ENCODE measurements around the gene PARP11.

DNA sequence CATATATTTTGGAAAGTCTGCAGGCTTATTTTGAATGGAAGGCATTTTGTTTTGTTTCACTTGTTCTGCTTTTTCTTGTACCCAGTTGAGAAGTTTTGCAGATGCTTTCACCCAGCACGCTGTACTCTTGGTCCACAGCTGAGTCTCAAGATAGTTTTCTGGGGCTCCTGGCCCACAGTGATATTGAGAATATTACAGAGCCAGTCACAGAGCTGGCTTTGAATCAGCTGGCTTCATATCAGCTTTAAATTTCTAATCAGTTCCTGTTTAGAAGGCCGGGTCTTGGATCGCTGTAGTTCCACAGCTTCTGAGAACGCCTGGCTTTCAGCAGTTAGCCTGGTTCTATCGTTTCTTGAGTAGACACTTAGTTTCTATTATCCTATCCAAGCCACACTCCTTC, 32.5 kb upstream of the PARP11 start:
- TF ChIP-seq, protein P1, sequence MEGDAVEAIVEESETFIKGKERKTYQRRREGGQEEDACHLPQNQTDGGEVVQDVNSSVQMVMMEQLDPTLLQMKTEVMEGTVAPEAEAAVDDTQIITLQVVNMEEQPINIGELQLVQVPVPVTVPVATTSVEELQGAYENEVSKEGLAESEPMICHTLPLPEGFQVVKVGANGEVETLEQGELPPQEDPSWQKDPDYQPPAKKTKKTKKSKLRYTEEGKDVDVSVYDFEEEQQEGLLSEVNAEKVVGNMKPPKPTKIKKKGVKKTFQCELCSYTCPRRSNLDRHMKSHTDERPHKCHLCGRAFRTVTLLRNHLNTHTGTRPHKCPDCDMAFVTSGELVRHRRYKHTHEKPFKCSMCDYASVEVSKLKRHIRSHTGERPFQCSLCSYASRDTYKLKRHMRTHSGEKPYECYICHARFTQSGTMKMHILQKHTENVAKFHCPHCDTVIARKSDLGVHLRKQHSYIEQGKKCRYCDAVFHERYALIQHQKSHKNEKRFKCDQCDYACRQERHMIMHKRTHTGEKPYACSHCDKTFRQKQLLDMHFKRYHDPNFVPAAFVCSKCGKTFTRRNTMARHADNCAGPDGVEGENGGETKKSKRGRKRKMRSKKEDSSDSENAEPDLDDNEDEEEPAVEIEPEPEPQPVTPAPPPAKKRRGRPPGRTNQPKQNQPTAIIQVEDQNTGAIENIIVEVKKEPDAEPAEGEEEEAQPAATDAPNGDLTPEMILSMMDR (conservative IDR thresholded peaks at IDR 0.05): no peak
- no peak for TF ChIP-seq EZH2 (IDR thresholded peaks at IDR 0.05; ENCODE audit: low read depth)
